Panc1 (cell line): ENCODE results near the gene EIF4E1B. TPM values are rescaled to one million over a fixed set of nuclear protein-coding genes. Genes with fewer than 3 reads are reported as not detected.

ENCODE experiments used
- ATAC-seq: fragments of 200-7000 bp; cut with Tn5 transposase; 2 replicates; pipeline ENCODE4 v1.9.1; 2020; ENCODE audit warnings: mild to moderate bottlenecking, moderate library complexity
- BruUV-seq: library from RNA; stranded (reverse); fragments of 400-500 nt; replicated peaks from 2 replicates; lab custom pipeline; 2021; lab: Mats Ljungman, UMichigan
- CTCF ChIA-PET: fragments of 300-600 bp; sonication (Branson Sonifier 250); formaldehyde crosslinking; loops from one replicate; lab custom pipeline; 2022; ENCODE audit warnings: antibody characterized with exemption; lab: Charles Lee
- POLR2A ChIA-PET: fragments of 300-600 bp; sonication (Branson Sonifier 250); formaldehyde crosslinking; loops from one replicate; lab custom pipeline; 2022; ENCODE audit warnings: antibody characterized with exemption; lab: Charles Lee
- DNase-seq: peaks from one replicate; pipeline ENCODE4 v3.0.0-alpha.2; 2010; ENCODE audit warnings: low read depth, low spot score
- H3K27ac ChIP-seq: 2 replicates; pipeline ENCODE4 v1.5.1; 2011; ENCODE audit warnings: mild to moderate bottlenecking, low read length, inconsistent platforms
- H3K27me3 ChIP-seq: fragments of 200-500 bp; sonication (Bioruptor generic); 2 replicates; pipeline ENCODE4 v1.6.0; 2014; ENCODE audit warnings: low read length, inconsistent platforms; ENCODE audit not compliant: control insufficient read depth, insufficient read depth
- H3K36me3 ChIP-seq: fragments of 200-500 bp; sonication (Bioruptor generic); 2 replicates; pipeline ENCODE4 v1.5.1; 2014; ENCODE audit warnings: inconsistent platforms, mild to moderate bottlenecking, low read length, moderate library complexity; ENCODE audit not compliant: control insufficient read depth, insufficient read depth
- H3K4me1 ChIP-seq: 2 replicates; pipeline ENCODE4 v1.5.1; 2011; ENCODE audit warnings: inconsistent platforms, mild to moderate bottlenecking, low read length, moderate library complexity; ENCODE audit not compliant: control insufficient read depth, insufficient read depth
- H3K4me3 ChIP-seq, 2 experiments: 2 replicates each; pipeline ENCODE4 v1.5.1; 2011 to 2012; ENCODE audit warnings: low read depth in 2 of 2, low read length in 2 of 2, mild to moderate bottlenecking in 2 of 2, inconsistent platforms in 1 of 2, moderate library complexity in 1 of 2
- H3K9me3 ChIP-seq: fragments of 200-500 bp; sonication (Bioruptor generic); 2 replicates; pipeline ENCODE4 v1.5.1; 2014; ENCODE audit warnings: low read depth, mild to moderate bottlenecking, inconsistent platforms, low read length, moderate library complexity; ENCODE audit not compliant: control insufficient read depth, insufficient read depth
- POLR2AphosphoS5 ChIP-seq: IDR thresholded peaks from 2 replicates; pipeline ENCODE4 v1.6.1; 2012; ENCODE audit warnings: mild to moderate bottlenecking, low read depth, low read length, moderate library complexity
- SIN3A ChIP-seq: IDR thresholded peaks from 2 replicates; pipeline ENCODE4 v1.6.1; 2012; ENCODE audit warnings: low read depth, mild to moderate bottlenecking, low read length, moderate library complexity, borderline replicate concordance; ENCODE audit not compliant: insufficient read depth
- TCF7L2 ChIP-seq: IDR thresholded peaks from 2 replicates; pipeline ENCODE4 v1.6.1; 2011; ENCODE audit warnings: mild to moderate bottlenecking, low read depth, low read length, inconsistent platforms
- in situ Hi-C: cut with HindIII; loops from 2 replicates; pipeline ENCODE4 v1.10.0; 2016; ENCODE audit warnings: low sequenced_read_pairs, low pct_unique_long_range_greater_than_20kb
- intact Hi-C: fragments of 100-400 bp; cut with micrococcal nuclease; formaldehyde crosslinking; loops from one replicate; pipeline ENCODE4 v1.10.0; 2022; ENCODE audit not compliant: unreplicated experiment
- total RNA-seq: library from RNA; stranded (reverse); gene quantifications from one replicate; pipeline ENCODE4 v1.2.1, GENCODE V29; 2021; ENCODE audit not compliant: unreplicated experiment
- TF ChIP-seq, protein P1 (sequence below), 2 experiments: IDR thresholded peaks; 2 replicates each; pipeline ENCODE4 v1.6.1; 2011 to 2012; ENCODE audit warnings: low read depth in 2 of 2, control low read depth in 1 of 2, low read length in 1 of 2, mild to moderate bottlenecking in 1 of 2, moderate library complexity in 1 of 2; ENCODE audit not compliant: insufficient read depth in 1 of 2
- TF ChIP-seq, protein P2 (sequence below): fragments of 450-650 bp; IDR thresholded peaks from 2 replicates; pipeline ENCODE4 v1.5.1; 2017; ENCODE audit warnings: mild to moderate bottlenecking

Gene EIF4E1B
- total RNA-seq, 1 experiment from 2014 or later, result not detected

DNA sequence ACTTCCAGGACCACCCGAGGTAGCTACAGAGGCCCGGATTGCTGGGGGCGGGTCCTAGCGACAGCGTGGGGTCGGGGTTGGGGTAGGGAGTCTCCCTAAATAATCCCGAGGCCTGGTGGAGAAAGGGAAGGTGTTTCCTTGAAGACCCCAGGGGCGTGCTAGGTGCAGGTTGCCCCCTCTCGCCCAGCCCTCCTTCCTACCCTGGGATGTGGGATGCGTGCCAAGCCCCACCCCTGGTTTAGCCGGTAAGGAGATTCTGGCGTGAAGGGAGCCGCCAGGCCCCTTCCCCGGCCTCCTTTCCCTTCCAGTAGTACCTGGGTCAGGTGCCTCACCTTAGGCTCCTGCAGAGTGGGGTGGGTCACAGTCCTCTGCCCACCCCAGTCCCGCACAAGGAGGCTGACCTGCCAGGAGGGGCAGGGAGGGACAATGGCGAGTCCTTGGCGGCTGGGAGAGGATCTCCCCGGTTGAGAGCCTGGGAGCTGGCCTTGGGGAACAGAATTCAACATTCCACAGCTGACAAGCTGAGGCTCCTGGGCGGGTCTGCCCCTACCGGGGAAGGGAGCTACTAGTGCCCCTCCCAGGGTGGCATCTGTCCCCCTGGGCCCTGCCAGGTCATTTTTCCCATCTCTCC is 17.5 kb downstream of the EIF4E1B start:
- DNase-seq (no peak), ATAC-seq (no peak)
- intact Hi-C loops, result no loop called here
- ChIA-PET POLR2A (interaction anchor here (0.6 kb wide), 1 partner anchor 173 kb away, joined by 5 read pairs; no protein-coding TSS in a partner anchor), CTCF (interaction anchor here (0.8 to 2.3 kb wide), 2 partner anchors 13 kb away, joined by 13 to 17 read pairs; no protein-coding TSS in a partner anchor)
- no peak for TF ChIP-seq TCF7L2
- TF ChIP-seq SIN3A, result no peak
- TF ChIP-seq, protein P1, sequence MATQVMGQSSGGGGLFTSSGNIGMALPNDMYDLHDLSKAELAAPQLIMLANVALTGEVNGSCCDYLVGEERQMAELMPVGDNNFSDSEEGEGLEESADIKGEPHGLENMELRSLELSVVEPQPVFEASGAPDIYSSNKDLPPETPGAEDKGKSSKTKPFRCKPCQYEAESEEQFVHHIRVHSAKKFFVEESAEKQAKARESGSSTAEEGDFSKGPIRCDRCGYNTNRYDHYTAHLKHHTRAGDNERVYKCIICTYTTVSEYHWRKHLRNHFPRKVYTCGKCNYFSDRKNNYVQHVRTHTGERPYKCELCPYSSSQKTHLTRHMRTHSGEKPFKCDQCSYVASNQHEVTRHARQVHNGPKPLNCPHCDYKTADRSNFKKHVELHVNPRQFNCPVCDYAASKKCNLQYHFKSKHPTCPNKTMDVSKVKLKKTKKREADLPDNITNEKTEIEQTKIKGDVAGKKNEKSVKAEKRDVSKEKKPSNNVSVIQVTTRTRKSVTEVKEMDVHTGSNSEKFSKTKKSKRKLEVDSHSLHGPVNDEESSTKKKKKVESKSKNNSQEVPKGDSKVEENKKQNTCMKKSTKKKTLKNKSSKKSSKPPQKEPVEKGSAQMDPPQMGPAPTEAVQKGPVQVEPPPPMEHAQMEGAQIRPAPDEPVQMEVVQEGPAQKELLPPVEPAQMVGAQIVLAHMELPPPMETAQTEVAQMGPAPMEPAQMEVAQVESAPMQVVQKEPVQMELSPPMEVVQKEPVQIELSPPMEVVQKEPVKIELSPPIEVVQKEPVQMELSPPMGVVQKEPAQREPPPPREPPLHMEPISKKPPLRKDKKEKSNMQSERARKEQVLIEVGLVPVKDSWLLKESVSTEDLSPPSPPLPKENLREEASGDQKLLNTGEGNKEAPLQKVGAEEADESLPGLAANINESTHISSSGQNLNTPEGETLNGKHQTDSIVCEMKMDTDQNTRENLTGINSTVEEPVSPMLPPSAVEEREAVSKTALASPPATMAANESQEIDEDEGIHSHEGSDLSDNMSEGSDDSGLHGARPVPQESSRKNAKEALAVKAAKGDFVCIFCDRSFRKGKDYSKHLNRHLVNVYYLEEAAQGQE (IDR thresholded peaks at IDR 0.05; ENCODE audit: insufficient read depth in 1 of 2, low read depth in 2 of 2, low read length in 1 of 2), result no peak
- no peak for TF ChIP-seq POLR2AphosphoS5
- TF ChIP-seq, protein P2, sequence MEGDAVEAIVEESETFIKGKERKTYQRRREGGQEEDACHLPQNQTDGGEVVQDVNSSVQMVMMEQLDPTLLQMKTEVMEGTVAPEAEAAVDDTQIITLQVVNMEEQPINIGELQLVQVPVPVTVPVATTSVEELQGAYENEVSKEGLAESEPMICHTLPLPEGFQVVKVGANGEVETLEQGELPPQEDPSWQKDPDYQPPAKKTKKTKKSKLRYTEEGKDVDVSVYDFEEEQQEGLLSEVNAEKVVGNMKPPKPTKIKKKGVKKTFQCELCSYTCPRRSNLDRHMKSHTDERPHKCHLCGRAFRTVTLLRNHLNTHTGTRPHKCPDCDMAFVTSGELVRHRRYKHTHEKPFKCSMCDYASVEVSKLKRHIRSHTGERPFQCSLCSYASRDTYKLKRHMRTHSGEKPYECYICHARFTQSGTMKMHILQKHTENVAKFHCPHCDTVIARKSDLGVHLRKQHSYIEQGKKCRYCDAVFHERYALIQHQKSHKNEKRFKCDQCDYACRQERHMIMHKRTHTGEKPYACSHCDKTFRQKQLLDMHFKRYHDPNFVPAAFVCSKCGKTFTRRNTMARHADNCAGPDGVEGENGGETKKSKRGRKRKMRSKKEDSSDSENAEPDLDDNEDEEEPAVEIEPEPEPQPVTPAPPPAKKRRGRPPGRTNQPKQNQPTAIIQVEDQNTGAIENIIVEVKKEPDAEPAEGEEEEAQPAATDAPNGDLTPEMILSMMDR, result no peak
- peak overlapping the region; percentile 84 for H3K27ac ChIP-seq
- in situ Hi-C loops, result no loop called here
- no peaks in the 10 kb centered on the region for H3K9me3 ChIP-seq
- peaks cover 3% of the 10 kb centered on the region; the same call in 1 of the 2 replicates for H3K36me3 ChIP-seq
- peak overlapping the region; percentile 78 to 89 for H3K4me3 ChIP-seq
- H3K4me1 ChIP-seq, result peaks cover 18% of the 10 kb centered on the region
- no peaks in the 10 kb centered on the region for H3K27me3 ChIP-seq
- no TSS peak for BruUV-seq

DNA sequence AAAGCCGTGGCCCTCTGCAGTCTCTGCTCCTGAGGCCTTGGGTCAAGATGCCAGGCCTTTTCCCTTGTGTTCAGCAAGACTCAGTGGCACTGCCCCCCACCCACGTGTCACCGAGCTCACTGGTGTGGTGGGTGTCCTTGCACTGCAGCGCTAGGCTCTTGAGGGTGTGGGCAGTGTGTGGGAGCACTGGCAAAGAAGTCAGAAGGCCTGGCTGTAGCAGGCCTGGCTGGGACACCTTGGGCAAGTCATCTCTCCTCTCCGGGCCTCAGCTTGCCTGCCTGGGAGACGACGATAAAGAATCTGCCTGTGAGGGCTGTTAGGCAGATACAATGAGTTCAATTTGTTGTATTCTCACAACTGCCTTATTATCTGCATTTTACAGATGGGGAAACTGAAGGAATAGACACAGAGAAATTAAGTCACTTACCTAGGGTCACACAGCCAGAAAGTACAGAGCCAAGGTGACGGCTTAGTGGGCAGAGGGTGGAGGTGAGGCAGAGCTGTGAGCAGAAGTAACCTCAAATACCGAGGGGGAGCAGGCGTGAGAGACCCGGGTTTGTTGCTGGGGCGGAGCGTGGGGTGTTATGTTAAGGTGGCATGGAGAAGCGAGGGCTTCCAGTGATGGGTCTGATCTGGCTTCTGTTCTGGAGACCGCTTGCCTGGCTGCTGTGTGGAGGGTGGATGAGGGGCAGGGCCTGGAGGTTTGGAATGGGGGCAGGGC is 18.2 kb downstream of the EIF4E1B start:
- CTCF ChIA-PET, result interaction anchor here (0.8 kb wide), 1 partner anchor 12 kb away, joined by 13 read pairs; no protein-coding TSS in a partner anchor
- Histone ChIP-seq H3K36me3 (peaks cover 3% of the 10 kb centered on the region; the same call in 1 of the 2 replicates), H3K27ac (peak overlapping the region; percentile 84), H3K4me1 (peaks cover 18% of the 10 kb centered on the region), H3K27me3 (no peaks in the 10 kb centered on the region), H3K4me3 (peak overlapping the region; percentile 78 to 89), H3K9me3 (no peaks in the 10 kb centered on the region)
- no peak for DNase-seq
- POLR2A ChIA-PET, result interaction anchor here (0.6 kb wide), 1 partner anchor 172 kb away, joined by 5 read pairs; no protein-coding TSS in a partner anchor
- intact Hi-C loops (no loop called here), in situ Hi-C loops (no loop called here)
- TF ChIP-seq TCF7L2 (no peak), SIN3A (no peak), POLR2AphosphoS5 (no peak)
- TF ChIP-seq, protein P2, result no peak
- TF ChIP-seq, protein P1 (IDR thresholded peaks at IDR 0.05; ENCODE audit: insufficient read depth in 1 of 2, low read depth in 2 of 2, low read length in 1 of 2), result no peak
- no peak for ATAC-seq
- no TSS peak for BruUV-seq
